Activated gamma-delta T cell treated with Interleukin-2 at 50 U/mL for 16 hours (primary cell): ENCODE data around the gene HIPK3.

Experiments used
- DNase-seq: peaks from one replicate; pipeline ENCODE4 v3.0.0-alpha.2; 2020

Gene HIPK3

GRCh38 chr11:33307984-33308383, 50.8 kb downstream of the HIPK3 start:
- no peak for DNase-seq

- no peak for DNase-seq
Observed at GRCh38 chr11:33309118-33309517, 51.9 kb downstream of the HIPK3 start.

GRCh38 chr11:33310720-33311500, 53.7 kb downstream of the HIPK3 start:
- DNase-seq = no peak

GRCh38 chr11:33311680-33312079, 54.5 kb downstream of the HIPK3 start:
- DNase-seq = no peak

GRCh38 chr11:33315822-33316221, 58.6 kb downstream of the HIPK3 start:
- no peak for DNase-seq

GRCh38 chr11:33317662-33318061, 60.5 kb downstream of the HIPK3 start:
- DNase-seq = no peak

GRCh38 chr11:33320016-33320813, 63.0 kb downstream of the HIPK3 start:
- DNase-seq = no peak

GRCh38 chr11:33320814-33321330, 63.7 kb downstream of the HIPK3 start:
- DNase-seq = no peak

- no peak for DNase-seq
Observed at GRCh38 chr11:33321422-33321821, 64.2 kb downstream of the HIPK3 start.

- DNase-seq = no peak
Observed at GRCh38 chr11:33323421-33323820, 66.2 kb downstream of the HIPK3 start.

GRCh38 chr11:33324302-33324985, 67.3 kb downstream of the HIPK3 start:
- DNase-seq = no peak

GRCh38 chr11:33325451-33325850, 68.3 kb downstream of the HIPK3 start:
- DNase-seq = no peak

GRCh38 chr11:33329705-33330329, 72.6 kb downstream of the HIPK3 start:
- DNase-seq = peak; percentile 29

- DNase-seq = no peak
Observed at GRCh38 chr11:33333816-33334215, 76.6 kb downstream of the HIPK3 start.

GRCh38 chr11:33334627-33335026, 77.4 kb downstream of the HIPK3 start:
- no peak for DNase-seq

GRCh38 chr11:33339247-33339646, 82.1 kb downstream of the HIPK3 start:
- no peak for DNase-seq

GRCh38 chr11:33344611-33345010, 87.4 kb downstream of the HIPK3 start:
- DNase-seq = no peak

GRCh38 chr11:33347490-33348125, 90.4 kb downstream of the HIPK3 start:
- no peak for DNase-seq

- DNase-seq = no peak
Observed at GRCh38 chr11:33350287-33350686, 93.1 kb downstream of the HIPK3 start.

- no peak for DNase-seq
Observed at GRCh38 chr11:33358150-33358831, 101.1 kb downstream of the HIPK3 start.

GRCh38 chr11:33360642-33361041, 103.5 kb downstream of the HIPK3 start:
- DNase-seq = no peak
